ENCODE results near the gene SFTPA1. TPM values are rescaled to one million over a fixed set of nuclear protein-coding genes. Genes with fewer than 3 reads are reported as not detected.

SFTPA1 gene
- total and polyA plus RNA-seq, 9 of the 15 experiments (the other 6 are each of a cell fraction or from before 2014, with no cell fraction given), result 0.04 to 3.5 (median 0.08) TPM; not detected in 5

DNA sequence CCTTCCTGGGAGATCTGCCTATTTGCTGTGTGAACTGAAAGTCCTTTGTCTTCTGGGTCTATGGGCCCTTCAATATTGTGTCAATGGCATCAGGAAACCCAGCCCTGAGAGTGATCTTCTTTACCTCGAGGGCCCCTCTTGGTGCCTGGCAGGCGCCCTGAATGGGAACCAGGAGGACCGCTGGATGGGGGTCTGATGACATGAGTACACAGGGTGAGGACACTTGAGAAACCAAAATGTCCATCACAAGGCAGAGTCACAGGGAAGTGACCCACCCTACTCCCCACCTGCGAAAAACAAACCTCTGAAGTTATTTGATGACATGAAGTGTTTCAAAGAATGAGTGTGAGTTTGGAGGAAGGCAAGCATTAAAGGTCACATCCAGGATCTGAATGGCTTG lies 17.3 kb downstream of the SFTPA1 start (continued):
- TF ChIP-seq, protein P1, sequence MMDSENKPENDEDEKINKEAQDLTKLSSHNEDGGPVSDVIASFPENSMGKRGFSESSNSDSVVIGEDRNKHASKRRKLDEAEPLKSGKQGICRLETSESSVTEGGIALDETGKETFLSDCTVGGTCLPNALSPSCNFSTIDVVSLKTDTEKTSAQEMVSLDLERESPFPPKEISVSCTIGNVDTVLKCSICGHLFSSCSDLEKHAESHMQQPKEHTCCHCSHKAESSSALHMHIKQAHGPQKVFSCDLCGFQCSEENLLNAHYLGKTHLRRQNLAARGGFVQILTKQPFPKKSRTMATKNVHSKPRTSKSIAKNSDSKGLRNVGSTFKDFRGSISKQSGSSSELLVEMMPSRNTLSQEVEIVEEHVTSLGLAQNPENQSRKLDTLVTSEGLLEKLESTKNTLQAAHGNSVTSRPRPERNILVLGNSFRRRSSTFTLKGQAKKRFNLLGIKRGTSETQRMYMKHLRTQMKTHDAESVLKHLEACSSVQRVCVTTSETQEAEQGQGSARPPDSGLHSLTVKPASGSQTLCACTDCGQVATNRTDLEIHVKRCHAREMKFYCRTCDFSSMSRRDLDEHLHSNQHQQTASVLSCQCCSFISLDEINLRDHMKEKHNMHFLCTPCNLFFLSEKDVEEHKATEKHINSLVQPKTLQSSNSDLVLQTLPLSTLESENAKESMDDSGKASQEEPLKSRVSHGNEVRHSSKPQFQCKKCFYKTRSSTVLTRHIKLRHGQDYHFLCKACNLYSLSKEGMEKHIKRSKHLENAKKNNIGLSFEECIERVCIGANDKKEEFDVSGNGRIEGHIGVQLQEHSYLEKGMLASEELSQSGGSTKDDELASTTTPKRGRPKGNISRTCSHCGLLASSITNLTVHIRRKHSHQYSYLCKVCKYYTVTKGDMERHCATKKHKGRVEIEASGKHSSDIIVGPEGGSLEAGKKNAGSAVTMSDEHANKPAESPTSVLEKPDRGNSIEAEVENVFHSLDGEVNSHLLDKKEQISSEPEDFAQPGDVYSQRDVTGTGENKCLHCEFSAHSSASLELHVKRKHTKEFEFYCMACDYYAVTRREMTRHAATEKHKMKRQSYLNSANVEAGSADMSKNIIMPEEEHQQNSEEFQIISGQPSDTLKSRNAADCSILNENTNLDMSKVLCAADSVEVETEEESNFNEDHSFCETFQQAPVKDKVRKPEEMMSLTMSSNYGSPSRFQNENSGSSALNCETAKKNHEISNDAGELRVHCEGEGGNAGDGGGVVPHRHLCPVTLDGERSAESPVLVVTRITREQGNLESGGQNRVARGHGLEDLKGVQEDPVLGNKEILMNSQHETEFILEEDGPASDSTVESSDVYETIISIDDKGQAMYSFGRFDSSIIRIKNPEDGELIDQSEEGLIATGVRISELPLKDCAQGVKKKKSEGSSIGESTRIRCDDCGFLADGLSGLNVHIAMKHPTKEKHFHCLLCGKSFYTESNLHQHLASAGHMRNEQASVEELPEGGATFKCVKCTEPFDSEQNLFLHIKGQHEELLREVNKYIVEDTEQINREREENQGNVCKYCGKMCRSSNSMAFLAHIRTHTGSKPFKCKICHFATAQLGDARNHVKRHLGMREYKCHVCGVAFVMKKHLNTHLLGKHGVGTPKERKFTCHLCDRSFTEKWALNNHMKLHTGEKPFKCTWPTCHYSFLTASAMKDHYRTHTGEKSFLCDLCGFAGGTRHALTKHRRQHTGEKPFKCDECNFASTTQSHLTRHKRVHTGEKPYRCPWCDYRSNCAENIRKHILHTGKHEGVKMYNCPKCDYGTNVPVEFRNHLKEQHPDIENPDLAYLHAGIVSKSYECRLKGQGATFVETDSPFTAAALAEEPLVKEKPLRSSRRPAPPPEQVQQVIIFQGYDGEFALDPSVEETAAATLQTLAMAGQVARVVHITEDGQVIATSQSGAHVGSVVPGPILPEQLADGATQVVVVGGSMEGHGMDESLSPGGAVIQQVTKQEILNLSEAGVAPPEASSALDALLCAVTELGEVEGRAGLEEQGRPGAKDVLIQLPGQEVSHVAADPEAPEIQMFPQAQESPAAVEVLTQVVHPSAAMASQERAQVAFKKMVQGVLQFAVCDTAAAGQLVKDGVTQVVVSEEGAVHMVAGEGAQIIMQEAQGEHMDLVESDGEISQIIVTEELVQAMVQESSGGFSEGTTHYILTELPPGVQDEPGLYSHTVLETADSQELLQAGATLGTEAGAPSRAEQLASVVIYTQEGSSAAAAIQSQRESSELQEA (IDR thresholded peaks at IDR 0.05; ENCODE audit: low read depth), result no peak
- no peak for TF ChIP-seq SRSF7 (optimal IDR thresholded peaks at IDR 0.05; ENCODE audit: low read depth, low read length)
- no peak for TF ChIP-seq SMAD4 (CRISPR knock-in tag; conservative IDR thresholded peaks at IDR 0.05)
- no peak for TF ChIP-seq KDM4B (IDR thresholded peaks at IDR 0.05; ENCODE audit: borderline replicate concordance in 2 of 2, low read depth in 1 of 2)
- no peak for TF ChIP-seq SIX5 (IDR thresholded peaks at IDR 0.05; ENCODE audit: borderline replicate concordance in 1 of 2, insufficient read depth in 1 of 2, low read depth in 1 of 2, low read length in 2 of 2)
- no peak for TF ChIP-seq ZNF316 (IDR thresholded peaks at IDR 0.05)

Measured in K562 (cell line).